Myocyte (in vitro differentiated cells): ENCODE measurements around the gene WDR81. TPM values are rescaled to one million over a fixed set of nuclear protein-coding genes. Genes with fewer than 3 reads are reported as not detected.

Source experiments
- DNase-seq: peaks from one replicate; pipeline ENCODE4 v3.0.0-alpha.2; 2012; ENCODE audit warnings: low read depth
- microRNA counts: library from miRNA; unstranded; fragments of <30 nt; microRNA quantifications from one replicate; lab custom pipeline; 2016
- total RNA-seq: library from RNA; depleted of rRNA; stranded (reverse); fragments of >200 nt; gene quantifications from 2 replicates; pipeline ENCODE4 v1.2.3, GENCODE V29; 2014

The WDR81 gene
- total RNA-seq, 1 donor from 2014 or later: 76.8 TPM

- no peak for DNase-seq
These were observed 52.4 kb downstream of the WDR81 start for GRCh38 chr17:1776857-1777256.

GRCh38 chr17:1779571-1780131, 55.1 kb downstream of the WDR81 start:
- peak; percentile 95 for DNase-seq

- DNase-seq: no peak
These were observed 57.7 kb downstream of the WDR81 start for GRCh38 chr17:1782171-1782567.

GRCh38 chr17:1783271-1783670, 58.8 kb downstream of the WDR81 start:
- DNase-seq: peak; percentile 54

GRCh38 chr17:1783834-1784611, 59.5 kb downstream of the WDR81 start:
- DNase-seq: peak; percentile 98

- no peak for DNase-seq
These were observed 61.4 kb downstream of the WDR81 start for GRCh38 chr17:1785930-1786329.

GRCh38 chr17:1786708-1787107, 62.2 kb downstream of the WDR81 start:
- no peak for DNase-seq

GRCh38 chr17:1787301-1787902, 62.9 kb downstream of the WDR81 start:
- DNase-seq: peak; percentile 92

MicroRNA genes within 50 kb of the gene (microRNA counts, 767-probe panel; counts per million panel counts)
- 14,356 counts per million, percentile 81 among the panel's probes with 10 or more counts for microRNA hsa-miR-22-3p (lab: Ali Mortazavi, UCI)

Other genes with a start within 250 kb of the WDR81 start
- 122 and 125 TPM in 2 replicates for gene MYO1C, start 232.0 kb upstream of the WDR81 start, total RNA-seq
- gene INPP5K, start 208.1 kb upstream of the WDR81 start, total RNA-seq: 47.2 and 71.4 TPM in 2 replicates
- gene PITPNA, start 161.9 kb upstream of the WDR81 start, total RNA-seq: 25.1 and 29.9 TPM in 2 replicates
- 13.9 and 15.6 TPM in 2 replicates for gene SLC43A2, start 95.9 kb upstream of the WDR81 start, total RNA-seq
- gene SCARF1, start 79.0 kb upstream of the WDR81 start, total RNA-seq: 0.05 and 0.19 TPM in 2 replicates
- gene RILP, start 74.8 kb upstream of the WDR81 start, total RNA-seq: 11.0 and 20.1 TPM in 2 replicates
- 86.1 and 89.3 TPM in 2 replicates for gene PRPF8, start 39.8 kb upstream of the WDR81 start, total RNA-seq
- 1.7 and 1.8 TPM in 2 replicates for gene TLCD2, start 14.3 kb upstream of the WDR81 start, total RNA-seq
- 0.67 and 2.0 TPM in 2 replicates for gene SERPINF2, start 18.2 kb downstream of the WDR81 start, total RNA-seq
- 5,512 and 6,691 TPM in 2 replicates for gene SERPINF1, start 37.4 kb downstream of the WDR81 start, total RNA-seq
- gene SMYD4, start 105.2 kb downstream of the WDR81 start, total RNA-seq: 6.8 and 8.8 TPM in 2 replicates
- 11.3 and 11.6 TPM in 2 replicates for gene RPA1, start 105.3 kb downstream of the WDR81 start, total RNA-seq